WERI-Rb-1 (cell line): ENCODE measurements around the gene MYO16.

Source experiments
- DNase-seq: peaks from one replicate; pipeline ENCODE4 v3.0.0-alpha.2; 2020
- H3K27ac ChIP-seq: fragments of 250-450 bp; sonication (Bioruptor Pico); 2 replicates; pipeline ENCODE4 v1.5.1; 2020; ENCODE audit warnings: mild to moderate bottlenecking, moderate library complexity
- H3K27me3 ChIP-seq: fragments of 250-450 bp; sonication (Bioruptor Pico); 2 replicates; pipeline ENCODE4 v1.5.1; 2021; ENCODE audit warnings: mild to moderate bottlenecking, low read depth, moderate library complexity; ENCODE audit not compliant: insufficient read depth, severe bottlenecking
- H3K36me3 ChIP-seq: fragments of 250-450 bp; sonication (Bioruptor Pico); 2 replicates; pipeline ENCODE4 v1.5.1; 2020; ENCODE audit warnings: mild to moderate bottlenecking, moderate library complexity
- H3K4me3 ChIP-seq: 2 replicates; pipeline ENCODE4 v1.5.1; 2011; ENCODE audit warnings: low read depth, mild to moderate bottlenecking, control low read depth, low read length
- H3K9me3 ChIP-seq: fragments of 250-450 bp; sonication (Bioruptor Pico); 2 replicates; pipeline ENCODE4 v1.5.1; 2021; ENCODE audit warnings: mild to moderate bottlenecking, moderate library complexity; ENCODE audit not compliant: severe bottlenecking
- CTCF ChIP-seq: IDR thresholded peaks from 2 replicates; pipeline ENCODE4 v1.5.1; 2011; ENCODE audit warnings: low read depth, mild to moderate bottlenecking, control low read depth, inconsistent platforms, low read length

MYO16 gene

GRCh38 chr13:108923386-108924047 is 294.1 kb downstream of the MYO16 start:
- TF ChIP-seq CTCF, result no peak
- Histone ChIP-seq H3K4me3 (no peak overlapping the region), H3K9me3 (no peaks in the 10 kb centered on the region)

GRCh38 chr13:108924134-108924533 is 294.7 kb downstream of the MYO16 start:
- Histone ChIP-seq H3K27ac (no peak overlapping the region), H3K4me3 (no peak overlapping the region), H3K36me3 (no peaks in the 10 kb centered on the region), H3K27me3 (no peaks in the 10 kb centered on the region), H3K9me3 (no peaks in the 10 kb centered on the region)
- TF ChIP-seq CTCF, result no peak
- no peak for DNase-seq

More at GRCh38 chr13:108923386-108924047, 294.1 kb downstream of the MYO16 start:
- no peak for DNase-seq
- Histone ChIP-seq H3K36me3 (no peaks in the 10 kb centered on the region), H3K27ac (no peak overlapping the region), H3K27me3 (no peaks in the 10 kb centered on the region)

- no peak overlapping the region for H3K4me3 ChIP-seq
- H3K27ac ChIP-seq, result no peak overlapping the region
- no peaks in the 10 kb centered on the region for H3K36me3 ChIP-seq
- TF ChIP-seq CTCF, result no peak
- no peaks in the 10 kb centered on the region for H3K27me3 ChIP-seq
- H3K9me3 ChIP-seq, result no peaks in the 10 kb centered on the region
- DNase-seq, result no peak
Observed at GRCh38 chr13:108924541-108924940, 295.1 kb downstream of the MYO16 start.

DNA sequence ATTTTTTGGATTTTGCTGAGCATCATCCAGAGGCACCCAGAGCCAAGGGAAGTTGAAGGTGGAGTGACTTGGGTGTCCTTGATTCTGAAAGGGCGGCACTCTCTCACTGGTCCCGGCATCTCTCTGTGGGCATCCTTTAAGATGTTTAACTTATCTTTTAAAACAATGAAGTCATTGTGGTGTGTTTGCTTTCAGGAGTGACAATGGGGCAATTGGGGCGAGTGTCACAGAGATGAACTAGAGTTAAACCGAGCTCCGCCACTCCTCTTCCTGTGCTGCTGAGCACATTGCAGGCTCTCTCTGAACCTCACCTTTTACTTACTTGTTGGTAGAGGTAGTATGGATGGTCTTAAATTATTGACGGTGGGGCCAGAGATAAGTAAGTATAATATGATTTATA is 295.7 kb downstream of the MYO16 start:
- H3K27me3 ChIP-seq, result no peaks in the 10 kb centered on the region
- no peak for TF ChIP-seq CTCF
- H3K27ac ChIP-seq, result no peak overlapping the region
- H3K9me3 ChIP-seq, result no peaks in the 10 kb centered on the region
- no peak for DNase-seq
- H3K4me3 ChIP-seq, result no peak overlapping the region
- no peaks in the 10 kb centered on the region for H3K36me3 ChIP-seq

DNA sequence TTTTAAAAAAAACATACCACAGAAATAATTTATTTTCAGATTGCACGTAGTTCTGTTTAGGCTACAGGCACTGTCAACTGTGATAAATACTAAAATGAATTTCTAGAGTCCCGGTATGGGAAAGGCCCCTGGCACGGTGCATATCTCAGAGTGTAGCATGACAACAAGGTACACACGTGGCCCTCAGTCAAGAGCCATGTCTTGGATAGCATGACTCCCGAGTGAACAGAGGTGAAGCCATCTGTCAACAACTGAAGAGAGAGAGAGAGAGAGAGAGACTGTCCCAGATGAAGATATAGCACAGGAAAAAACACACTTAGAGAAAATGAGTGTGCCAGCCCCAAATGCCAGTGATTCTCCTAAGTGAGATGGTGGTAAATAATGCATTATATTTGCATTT is 297.5 kb downstream of the MYO16 start:
- Histone ChIP-seq H3K36me3 (no peaks in the 10 kb centered on the region), H3K9me3 (no peaks in the 10 kb centered on the region), H3K27me3 (no peaks in the 10 kb centered on the region), H3K4me3 (no peak overlapping the region), H3K27ac (no peak overlapping the region)
- no peak for TF ChIP-seq CTCF
- DNase-seq, result no peak

DNA sequence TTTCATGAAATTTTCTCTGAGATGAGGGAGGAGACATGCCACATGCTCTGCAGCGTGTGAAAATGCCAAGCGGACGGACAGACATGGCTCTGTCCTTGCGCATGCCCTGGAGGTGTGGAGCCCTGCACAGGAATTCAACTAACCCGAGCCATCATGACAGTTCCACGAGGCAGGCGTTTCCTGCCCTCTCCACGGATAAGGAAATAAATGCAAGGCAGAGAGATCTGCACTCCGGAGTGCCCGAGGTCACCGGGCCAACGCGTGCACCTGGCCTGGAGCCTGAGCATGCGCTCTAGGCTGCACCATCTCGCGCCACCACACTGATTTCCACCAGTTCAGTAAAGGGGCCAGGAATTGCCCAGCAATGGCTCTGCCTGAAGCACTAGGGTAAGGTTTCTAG is 298.2 kb downstream of the MYO16 start:
- DNase-seq, result no peak
- H3K9me3 ChIP-seq, result no peaks in the 10 kb centered on the region
- no peaks in the 10 kb centered on the region for H3K36me3 ChIP-seq
- H3K4me3 ChIP-seq, result no peak overlapping the region
- no peak overlapping the region for H3K27ac ChIP-seq
- no peak for TF ChIP-seq CTCF
- H3K27me3 ChIP-seq, result no peaks in the 10 kb centered on the region
